Spleen (tissue), 11 donors: Measurements from ENCODE around the gene TSSK3. TPM values are rescaled to one million over a fixed set of nuclear protein-coding genes. Genes with fewer than 3 reads are reported as not detected.

Experiments used
- DNase-seq: peaks from one replicate; pipeline ENCODE4 v3.0.0-alpha.2; 2020
- H3K27ac ChIP-seq, 8 donors: fragments of 200-600 bp; sonication (generic) in 7 of 8; 1 replicate in 4 of 8; 2 replicates in 4 of 8; pipeline versions ENCODE4 v1.5.0 to v1.8.0; 2016 to 2021; ENCODE audit warnings: inconsistent platforms in 4 of 8, mild to moderate bottlenecking in 4 of 8, moderate library complexity in 1 of 8
- H3K27me3 ChIP-seq, 7 donors: fragments of 200-600 bp; sonication (generic) in 6 of 7; replicated peaks in 1 of 7; 1 replicate in 4 of 7; 2 replicates in 3 of 7; pipeline versions ENCODE4 v1.5.0 to v1.8.0; 2016 to 2021; ENCODE audit warnings: inconsistent platforms in 3 of 7, mild to moderate bottlenecking in 1 of 7
- H3K36me3 ChIP-seq, 6 donors: fragments of 200-600 bp; sonication (generic) in 5 of 6; 1 replicate in 4 of 6; 2 replicates in 2 of 6; pipeline versions ENCODE4 v1.5.0 to v1.8.0; 2016 to 2021; ENCODE audit warnings: inconsistent platforms in 2 of 6
- H3K4me1 ChIP-seq, 6 donors: fragments of 200-600 bp; sonication (generic) in 5 of 6; 1 replicate in 3 of 6; 2 replicates in 3 of 6; pipeline versions ENCODE4 v1.5.0 to v1.8.0; 2016 to 2021; ENCODE audit warnings: inconsistent platforms in 3 of 6
- H3K4me3 ChIP-seq, 8 donors: fragments of 200-600 bp; sonication (generic) in 7 of 8; 1 replicate in 4 of 8; 2 replicates in 4 of 8; pipeline versions ENCODE4 v1.5.0 to v1.8.0; 2016 to 2021; ENCODE audit warnings: inconsistent platforms in 4 of 8, mild to moderate bottlenecking in 4 of 8, moderate library complexity in 2 of 8
- H3K9me3 ChIP-seq, 8 donors: fragments of 200-600 bp; sonication (generic) in 7 of 8; 1 replicate in 4 of 8; 2 replicates in 4 of 8; pipeline versions ENCODE4 v1.5.0 to v1.8.0; 2016 to 2021; ENCODE audit warnings: inconsistent platforms in 4 of 8
- POLR2A ChIP-seq, 3 donors: fragments of 450-650 bp; IDR thresholded peaks; one replicate each; pipeline ENCODE4 v1.5.1; 2017; ENCODE audit warnings: antibody characterized with exemption in 3 of 3, mild to moderate bottlenecking in 1 of 3
- POLR2AphosphoS5 ChIP-seq, 3 donors: sonication (generic); formaldehyde crosslinking; IDR thresholded peaks; one replicate each; pipeline ENCODE4 v1.5.1; 2017; ENCODE audit warnings: antibody characterized with exemption in 3 of 3
- WGBS, 5 donors: extraction: QIAGEN DNeasy Blood & Tissue Kit in 3 of 5; methylation state at CpG; one replicate each; pipeline versions ENCODE4 v1.1.5 to v1.1.7; 2013 to 2018; 5-methylcytosine and 5-hydroxymethylcytosine counted together
- intact Hi-C: fragments of 100-400 bp; cut with DNase I; formaldehyde crosslinking; loops from one replicate; pipeline ENCODE4 v1.15.0; 2023; ENCODE audit warnings: low total_unique reads
- polyA plus RNA-seq, 3 donors: library from polyadenylated mRNA; stranded (reverse); fragments of 200-250 nt; gene quantifications; one replicate each; pipeline ENCODE4 v1.2.1, GENCODE V29; 2013
- total RNA-seq, 7 donors: library from RNA; depleted of rRNA in 3 of 7; stranded (reverse); fragments of >200 nt in 3 of 7; fragmentation: NEBNext Ultra II Directional in 4 of 7; extraction: Animal tissue kit (Norgen Biotek cat#: 25700) in 4 of 7; gene quantifications; one replicate each; pipeline versions ENCODE4 v1.1.0 to v1.2.1, GENCODE V29; 2016 to 2021
- TF ChIP-seq, protein P1 (sequence below), 11 experiments: fragments of 200-600 bp in 7 of 11; fragments of 450-650 bp in 4 of 11; sonication (generic) in 4 of 11; IDR thresholded peaks in 8 of 11; conservative IDR thresholded peaks in 3 of 11; 1 replicate in 7 of 11; 2 replicates in 4 of 11; pipeline versions ENCODE4 v1.4.0 to v1.8.0; 2016 to 2021; ENCODE audit warnings: antibody characterized with exemption in 11 of 11, inconsistent platforms in 4 of 11, mild to moderate bottlenecking in 1 of 11
- donor health status: healthy with polysubstance abuse.
- donor health status: DM: no; HTN: no; CAD: no; lungs with moderate emphysema.
- donor health status: DM: no; HTN: no; CAD: no.
- donor health status: Bipolar disorder and iron deficiency.
- donor health status: healthy.
- donor health status: DM: no; HTN: no; CAD: no.
- donor health status: DM: yes; HTN: yes; CAD: no.

Gene TSSK3
- total and polyA plus RNA-seq, 10 donors = 0.15 to 6.6 (median 2.6) TPM

DNA sequence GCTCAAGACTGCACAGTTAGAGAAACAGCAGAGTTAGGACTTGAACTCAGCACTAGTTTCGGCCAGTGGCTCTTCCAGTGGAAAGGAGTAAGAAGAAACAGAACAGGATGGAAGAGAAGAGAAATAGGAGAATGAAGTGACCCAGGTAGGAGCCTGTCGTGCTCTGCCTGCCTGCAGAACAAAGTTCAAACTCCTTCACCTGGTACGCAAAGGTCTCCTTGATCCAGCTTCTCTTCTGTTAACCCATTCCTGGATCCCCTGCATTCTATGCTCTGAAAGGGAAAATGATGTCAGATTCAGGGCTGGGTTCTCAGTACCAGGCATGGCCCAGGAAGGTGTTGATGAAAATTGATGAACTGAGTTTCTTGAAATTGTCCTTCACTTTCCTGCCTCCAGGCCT lies 3.9 kb upstream of the TSSK3 start:
- TF ChIP-seq POLR2AphosphoS5 (IDR thresholded peaks at IDR 0.05) (no peak), POLR2A (IDR thresholded peaks at IDR 0.05) (no peak)
- TF ChIP-seq, protein P1, sequence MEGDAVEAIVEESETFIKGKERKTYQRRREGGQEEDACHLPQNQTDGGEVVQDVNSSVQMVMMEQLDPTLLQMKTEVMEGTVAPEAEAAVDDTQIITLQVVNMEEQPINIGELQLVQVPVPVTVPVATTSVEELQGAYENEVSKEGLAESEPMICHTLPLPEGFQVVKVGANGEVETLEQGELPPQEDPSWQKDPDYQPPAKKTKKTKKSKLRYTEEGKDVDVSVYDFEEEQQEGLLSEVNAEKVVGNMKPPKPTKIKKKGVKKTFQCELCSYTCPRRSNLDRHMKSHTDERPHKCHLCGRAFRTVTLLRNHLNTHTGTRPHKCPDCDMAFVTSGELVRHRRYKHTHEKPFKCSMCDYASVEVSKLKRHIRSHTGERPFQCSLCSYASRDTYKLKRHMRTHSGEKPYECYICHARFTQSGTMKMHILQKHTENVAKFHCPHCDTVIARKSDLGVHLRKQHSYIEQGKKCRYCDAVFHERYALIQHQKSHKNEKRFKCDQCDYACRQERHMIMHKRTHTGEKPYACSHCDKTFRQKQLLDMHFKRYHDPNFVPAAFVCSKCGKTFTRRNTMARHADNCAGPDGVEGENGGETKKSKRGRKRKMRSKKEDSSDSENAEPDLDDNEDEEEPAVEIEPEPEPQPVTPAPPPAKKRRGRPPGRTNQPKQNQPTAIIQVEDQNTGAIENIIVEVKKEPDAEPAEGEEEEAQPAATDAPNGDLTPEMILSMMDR (IDR thresholded peaks at IDR 0.05 in 8 of 11, conservative IDR thresholded peaks at IDR 0.05 in 3 of 11) = no peak
- no peak overlapping the region for H3K4me3 ChIP-seq
- H3K27me3 ChIP-seq = peaks cover 0 to 17% (median 0%) of the 10 kb centered on the region in 7 donors
- peaks cover 0 to 18% (median 2%) of the 10 kb centered on the region in 6 donors for H3K36me3 ChIP-seq
- H3K4me1 ChIP-seq = peaks cover 11 to 65% (median 43%) of the 10 kb centered on the region in 6 donors
- H3K9me3 ChIP-seq = no peaks in the 10 kb centered on the region
- DNase-seq = no peak
- intact Hi-C loops = no loop called here
- WGBS, 5 donors = 88 to 94% (median 91%) methylated on average over 3 of the region's 3 CpGs
- no peak overlapping the region for H3K27ac ChIP-seq

GRCh38 chr1:32361308-32361673 lies 1.0 kb upstream of the TSSK3 start:
- no peak for TF ChIP-seq POLR2A (IDR thresholded peaks at IDR 0.05)
- TF ChIP-seq POLR2AphosphoS5 (IDR thresholded peaks at IDR 0.05) = peak in 2 of 3 donors; percentile 42 to 59
- H3K36me3 ChIP-seq = peaks cover 0 to 47% (median 24%) of the 10 kb centered on the region in 6 donors
- intact Hi-C loops = no loop called here
- H3K27me3 ChIP-seq = peaks cover 0 to 17% (median 0%) of the 10 kb centered on the region in 7 donors
- peak overlapping the region in 3 of 8 donors; percentile 48 to 59 (median 50) for H3K27ac ChIP-seq
- peaks cover 8 to 40% (median 30%) of the 10 kb centered on the region in 6 donors for H3K4me1 ChIP-seq
- peak overlapping the region in 6 of 8 donors; percentile 19 to 61 (median 36) for H3K4me3 ChIP-seq
- H3K9me3 ChIP-seq = no peaks in the 10 kb centered on the region
- no peak for DNase-seq
- WGBS, 5 donors = 67 to 90% (median 70%) methylated on average over 12 to 35 of the region's 35 CpGs

DNA sequence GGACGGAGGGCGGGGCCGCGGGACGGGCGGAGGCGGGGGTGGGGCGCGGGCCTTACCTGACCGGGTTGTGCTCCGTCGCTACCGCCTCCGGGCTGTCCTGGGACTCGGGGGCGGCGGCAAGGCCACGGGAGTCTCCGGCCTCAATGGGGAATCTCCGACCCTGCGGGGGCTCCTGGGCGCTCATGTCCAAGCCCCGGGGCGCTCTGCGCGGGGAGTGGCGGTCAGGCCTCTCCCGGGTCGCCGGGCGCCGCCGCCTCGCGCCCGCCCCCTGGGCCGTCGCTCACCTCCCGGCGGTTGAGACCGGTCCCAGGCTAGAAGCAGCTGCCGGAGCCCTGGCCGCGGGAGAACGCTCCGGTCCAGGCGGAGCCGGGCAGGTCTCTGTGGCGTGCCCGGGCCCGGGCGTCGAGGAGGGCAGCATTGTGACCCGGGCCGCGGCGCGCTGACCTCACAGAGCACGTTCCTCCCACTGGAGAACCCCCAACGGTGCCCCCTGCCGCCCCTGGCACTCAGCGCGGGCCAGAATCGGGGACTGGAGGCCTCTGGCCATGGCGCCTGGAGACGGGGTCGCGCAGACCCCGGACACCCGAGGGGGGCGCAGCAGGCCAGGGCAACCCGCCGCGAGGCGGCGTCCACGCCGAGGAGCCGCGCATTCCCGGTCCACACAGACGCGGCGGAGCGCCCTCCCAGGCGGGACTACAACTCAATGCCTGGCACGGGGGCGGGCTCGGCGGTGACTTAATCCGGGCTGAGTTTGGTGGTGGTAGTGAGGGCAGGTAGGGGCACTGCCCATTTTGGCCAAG lies 465 bp upstream of the TSSK3 start:
- no peaks in the 10 kb centered on the region for H3K9me3 ChIP-seq
- DNase-seq = peak; percentile 83
- intact Hi-C loops = no loop called here
- TF ChIP-seq POLR2A (IDR thresholded peaks at IDR 0.05) (no peak), POLR2AphosphoS5 (IDR thresholded peaks at IDR 0.05) (peak; percentile 36 to 78 (median 67))
- TF ChIP-seq, protein P1 (IDR thresholded peaks at IDR 0.05 in 8 of 11, conservative IDR thresholded peaks at IDR 0.05 in 3 of 11) = peak in 8 of 11 experiments; percentile 13 to 52 (median 38)
- WGBS, 5 donors = 2 to 8% (median 3%) methylated on average over 17 to 91 of the region's 91 CpGs
- H3K27ac ChIP-seq = peak overlapping the region in 7 of 8 donors; percentile 15 to 65 (median 48)
- H3K27me3 ChIP-seq = peaks cover 0 to 17% (median 0%) of the 10 kb centered on the region in 7 donors
- H3K4me3 ChIP-seq = peak overlapping the region in 7 of 8 donors; percentile 15 to 61 (median 27)
- H3K4me1 ChIP-seq = peaks cover 8 to 40% (median 30%) of the 10 kb centered on the region in 6 donors
- H3K36me3 ChIP-seq = peaks cover 0 to 53% (median 29%) of the 10 kb centered on the region in 6 donors

GRCh38 chr1:32363713-32364112 lies 1.4 kb downstream of the TSSK3 start:
- DNase-seq = peak; percentile 61
- no peaks in the 10 kb centered on the region for H3K9me3 ChIP-seq
- intact Hi-C loops = no loop called here
- peak in 2 of 3 donors; percentile 38 to 65 for TF ChIP-seq POLR2AphosphoS5 (IDR thresholded peaks at IDR 0.05)
- TF ChIP-seq, protein P1 (IDR thresholded peaks at IDR 0.05 in 8 of 11, conservative IDR thresholded peaks at IDR 0.05 in 3 of 11) = no peak
- H3K4me3 ChIP-seq = no peak overlapping the region
- peaks cover 0 to 17% (median 0%) of the 10 kb centered on the region in 7 donors for H3K27me3 ChIP-seq
- no peak overlapping the region for H3K27ac ChIP-seq
- H3K36me3 ChIP-seq = peaks cover 5 to 71% (median 47%) of the 10 kb centered on the region in 6 donors
- WGBS, 5 donors = 93 to 99% (median 96%) methylated on average over 9 to 12 of the region's 12 CpGs
- H3K4me1 ChIP-seq = peaks cover 8 to 40% (median 30%) of the 10 kb centered on the region in 6 donors
